Measurements from ENCODE around the gene JPH2.
A peak's percentile ranks its signal among the peaks of the same experiment; 100 is the strongest.

Gene JPH2

GRCh38 chr20:44113618-44114376 is 73.2 kb downstream of the JPH2 start:
- H3K4me3 ChIP-seq (ENCODE audit: low read length) = no peak overlapping the region
- WGBS (ENCODE audit: insufficient coverage, insufficient read length) = no CpG with 5 or more reads among the region's 8 CpGs
- no peaks in the 10 kb centered on the region for H3K36me3 ChIP-seq (ENCODE audit: control insufficient read depth, insufficient read depth, low read length)
- no peaks in the 10 kb centered on the region for H3K4me1 ChIP-seq (ENCODE audit: control insufficient read depth, insufficient read depth, low read length)
- no peaks in the 10 kb centered on the region for H3K27me3 ChIP-seq (ENCODE audit: control insufficient read depth, insufficient read depth, low read length)
- no peaks in the 10 kb centered on the region for H3K9me3 ChIP-seq (ENCODE audit: control insufficient read depth, insufficient read depth, low read length)
- no peak overlapping the region for H3K27ac ChIP-seq (ENCODE audit: low read length)
- DNase-seq (ENCODE audit: low read depth, low spot score) = no peak

- Histone ChIP-seq H3K9me3 (ENCODE audit: control insufficient read depth, insufficient read depth, low read length) (peaks cover under 1% of the 10 kb centered on the region; the same call in 1 of the 2 replicates), H3K27me3 (ENCODE audit: control insufficient read depth, insufficient read depth, low read length) (no peaks in the 10 kb centered on the region), H3K36me3 (ENCODE audit: control insufficient read depth, insufficient read depth, low read length) (no peaks in the 10 kb centered on the region), H3K27ac (ENCODE audit: low read length) (no peak overlapping the region), H3K4me3 (ENCODE audit: low read length) (no peak overlapping the region), H3K4me1 (ENCODE audit: control insufficient read depth, insufficient read depth, low read length) (no peaks in the 10 kb centered on the region)
- DNase-seq (ENCODE audit: low read depth, low spot score) = no peak
- no CpG with 5 or more reads among the region's 7 CpGs for WGBS (ENCODE audit: insufficient coverage, insufficient read length)
These were observed 73.9 kb downstream of the JPH2 start for GRCh38 chr20:44112889-44113617.

- H3K9me3 ChIP-seq (ENCODE audit: control insufficient read depth, insufficient read depth, low read length) = peaks cover 2% of the 10 kb centered on the region; the same call in 1 of the 2 replicates
- no peaks in the 10 kb centered on the region for H3K27me3 ChIP-seq (ENCODE audit: control insufficient read depth, insufficient read depth, low read length)
- H3K4me1 ChIP-seq (ENCODE audit: control insufficient read depth, insufficient read depth, low read length) = no peaks in the 10 kb centered on the region
- H3K36me3 ChIP-seq (ENCODE audit: control insufficient read depth, insufficient read depth, low read length) = no peaks in the 10 kb centered on the region
- H3K27ac ChIP-seq (ENCODE audit: low read length) = no peak overlapping the region
- H3K4me3 ChIP-seq (ENCODE audit: low read length) = no peak overlapping the region
- no CpG with 5 or more reads among the region's 6 CpGs for WGBS (ENCODE audit: insufficient coverage, insufficient read length)
- no peak for DNase-seq (ENCODE audit: low read depth, low spot score)
These were observed 74.5 kb downstream of the JPH2 start for GRCh38 chr20:44112456-44112855.

GRCh38 chr20:44111712-44112335 is 75.2 kb downstream of the JPH2 start:
- peaks cover 2% of the 10 kb centered on the region; the same call in 1 of the 2 replicates for H3K9me3 ChIP-seq (ENCODE audit: control insufficient read depth, insufficient read depth, low read length)
- no CpG with 5 or more reads among the region's 6 CpGs for WGBS (ENCODE audit: insufficient coverage, insufficient read length)
- H3K4me3 ChIP-seq (ENCODE audit: low read length) = no peak overlapping the region
- no peak for DNase-seq (ENCODE audit: low read depth, low spot score)
- H3K27me3 ChIP-seq (ENCODE audit: control insufficient read depth, insufficient read depth, low read length) = no peaks in the 10 kb centered on the region
- no peaks in the 10 kb centered on the region for H3K36me3 ChIP-seq (ENCODE audit: control insufficient read depth, insufficient read depth, low read length)
- no peaks in the 10 kb centered on the region for H3K4me1 ChIP-seq (ENCODE audit: control insufficient read depth, insufficient read depth, low read length)
- H3K27ac ChIP-seq (ENCODE audit: low read length) = no peak overlapping the region

- H3K27ac ChIP-seq (ENCODE audit: low read length) = no peak overlapping the region
- DNase-seq (ENCODE audit: low read depth, low spot score) = no peak
- WGBS (ENCODE audit: insufficient coverage, insufficient read length) = no CpG with 5 or more reads among the region's 9 CpGs
- no peak overlapping the region for H3K4me3 ChIP-seq (ENCODE audit: low read length)
- peaks cover 2% of the 10 kb centered on the region; the same call in 1 of the 2 replicates for H3K9me3 ChIP-seq (ENCODE audit: control insufficient read depth, insufficient read depth, low read length)
- no peaks in the 10 kb centered on the region for H3K36me3 ChIP-seq (ENCODE audit: control insufficient read depth, insufficient read depth, low read length)
- H3K4me1 ChIP-seq (ENCODE audit: control insufficient read depth, insufficient read depth, low read length) = no peaks in the 10 kb centered on the region
- H3K27me3 ChIP-seq (ENCODE audit: control insufficient read depth, insufficient read depth, low read length) = no peaks in the 10 kb centered on the region
These were observed 76.0 kb downstream of the JPH2 start for GRCh38 chr20:44110816-44111568.

- WGBS (ENCODE audit: insufficient coverage, insufficient read length) = no CpG with 5 or more reads among the region's 5 CpGs
- no peaks in the 10 kb centered on the region for H3K36me3 ChIP-seq (ENCODE audit: control insufficient read depth, insufficient read depth, low read length)
- H3K4me1 ChIP-seq (ENCODE audit: control insufficient read depth, insufficient read depth, low read length) = no peaks in the 10 kb centered on the region
- H3K4me3 ChIP-seq (ENCODE audit: low read length) = no peak overlapping the region
- H3K27ac ChIP-seq (ENCODE audit: low read length) = no peak overlapping the region
- H3K9me3 ChIP-seq (ENCODE audit: control insufficient read depth, insufficient read depth, low read length) = peaks cover 2% of the 10 kb centered on the region; the same call in 1 of the 2 replicates
- DNase-seq (ENCODE audit: low read depth, low spot score) = peak; percentile 35
- H3K27me3 ChIP-seq (ENCODE audit: control insufficient read depth, insufficient read depth, low read length) = no peaks in the 10 kb centered on the region
These were observed 77.0 kb downstream of the JPH2 start for GRCh38 chr20:44109951-44110361.

GRCh38 chr20:44106615-44107014 is 80.4 kb downstream of the JPH2 start:
- no CpG with 5 or more reads among the region's 5 CpGs for WGBS (ENCODE audit: insufficient coverage, insufficient read length)
- no peak for DNase-seq (ENCODE audit: low read depth, low spot score)
- Histone ChIP-seq H3K36me3 (ENCODE audit: control insufficient read depth, insufficient read depth, low read length) (no peaks in the 10 kb centered on the region), H3K9me3 (ENCODE audit: control insufficient read depth, insufficient read depth, low read length) (peaks cover 2% of the 10 kb centered on the region; the same call in 1 of the 2 replicates), H3K27me3 (ENCODE audit: control insufficient read depth, insufficient read depth, low read length) (no peaks in the 10 kb centered on the region), H3K27ac (ENCODE audit: low read length) (no peak overlapping the region), H3K4me1 (ENCODE audit: control insufficient read depth, insufficient read depth, low read length) (no peaks in the 10 kb centered on the region), H3K4me3 (ENCODE audit: low read length) (no peak overlapping the region)

- no peak overlapping the region for H3K27ac ChIP-seq (ENCODE audit: low read length)
- peaks cover 2% of the 10 kb centered on the region; the same call in 1 of the 2 replicates for H3K9me3 ChIP-seq (ENCODE audit: control insufficient read depth, insufficient read depth, low read length)
- H3K36me3 ChIP-seq (ENCODE audit: control insufficient read depth, insufficient read depth, low read length) = no peaks in the 10 kb centered on the region
- H3K4me3 ChIP-seq (ENCODE audit: low read length) = no peak overlapping the region
- H3K4me1 ChIP-seq (ENCODE audit: control insufficient read depth, insufficient read depth, low read length) = no peaks in the 10 kb centered on the region
- WGBS (ENCODE audit: insufficient coverage, insufficient read length) = no CpG with 5 or more reads among the region's 7 CpGs
- H3K27me3 ChIP-seq (ENCODE audit: control insufficient read depth, insufficient read depth, low read length) = no peaks in the 10 kb centered on the region
- no peak for DNase-seq (ENCODE audit: low read depth, low spot score)
These were observed 82.0 kb downstream of the JPH2 start for GRCh38 chr20:44104798-44105517.

- Histone ChIP-seq H3K9me3 (ENCODE audit: control insufficient read depth, insufficient read depth, low read length) (no peaks in the 10 kb centered on the region), H3K27me3 (ENCODE audit: control insufficient read depth, insufficient read depth, low read length) (no peaks in the 10 kb centered on the region), H3K4me3 (ENCODE audit: low read length) (no peak overlapping the region), H3K36me3 (ENCODE audit: control insufficient read depth, insufficient read depth, low read length) (no peaks in the 10 kb centered on the region), H3K4me1 (ENCODE audit: control insufficient read depth, insufficient read depth, low read length) (no peaks in the 10 kb centered on the region), H3K27ac (ENCODE audit: low read length) (no peak overlapping the region)
- no CpG with 5 or more reads among the region's 1 CpG for WGBS (ENCODE audit: insufficient coverage, insufficient read length)
- DNase-seq (ENCODE audit: low read depth, low spot score) = no peak
These were observed 84.4 kb downstream of the JPH2 start for GRCh38 chr20:44102582-44102981.
